OCI-LY1 (cell line): ENCODE results near the gene RNF186.

Experiments used
- H2AFZ ChIP-seq: fragments of 200-600 bp; sonication (generic), shearing (Covaris generic); 2 replicates; pipeline ENCODE4 v1.6.0; 2014; ENCODE audit warnings: antibody characterized with exemption, mild to moderate bottlenecking, low read length
- H3F3A ChIP-seq: fragments of 200-600 bp; sonication (generic), shearing (Covaris generic); 2 replicates; pipeline ENCODE4 v1.6.0; 2014; ENCODE audit warnings: mild to moderate bottlenecking, antibody characterized with exemption, low read length, moderate library complexity; ENCODE audit not compliant: insufficient read depth
- H3K27ac ChIP-seq: fragments of 200-600 bp; sonication (generic); 2 replicates; pipeline ENCODE4 v1.5.1; 2014; ENCODE audit warnings: low read length, mixed run types, mild to moderate bottlenecking, low read depth; ENCODE audit not compliant: poor library complexity, severe bottlenecking
- H3K27me3 ChIP-seq: fragments of 200-600 bp; sonication (generic); 2 replicates; pipeline ENCODE4 v1.6.0; 2014; ENCODE audit warnings: antibody characterized with exemption, mild to moderate bottlenecking, low read length, moderate library complexity; ENCODE audit not compliant: insufficient read depth
- H3K36me3 ChIP-seq: fragments of 200-600 bp; sonication (generic); 2 replicates; pipeline ENCODE4 v1.6.1; 2014; ENCODE audit warnings: mild to moderate bottlenecking, antibody characterized with exemption, low read length, moderate library complexity, mixed read lengths; ENCODE audit not compliant: insufficient read depth
- H3K4me1 ChIP-seq: fragments of 200-600 bp; sonication (generic); 2 replicates; pipeline ENCODE4 v1.5.1; 2014; ENCODE audit warnings: mild to moderate bottlenecking, low read length, moderate library complexity; ENCODE audit not compliant: insufficient read depth, severe bottlenecking
- H3K4me2 ChIP-seq: fragments of 200-600 bp; sonication (generic), shearing (Covaris generic); 2 replicates; pipeline ENCODE4 v1.6.1; 2014; ENCODE audit warnings: low read length
- H3K4me3 ChIP-seq: fragments of 200-600 bp; sonication (generic); 2 replicates; pipeline ENCODE4 v1.5.1; 2014; ENCODE audit warnings: low read length, low read depth, mild to moderate bottlenecking, mixed read lengths; ENCODE audit not compliant: poor library complexity, severe bottlenecking
- H3K79me2 ChIP-seq: fragments of 200-600 bp; shearing (Covaris generic); 2 replicates; pipeline ENCODE4 v1.6.1; 2016; ENCODE audit warnings: mixed run types, low read length, mixed read lengths; ENCODE audit not compliant: insufficient read depth
- H3K9ac ChIP-seq: fragments of 200-600 bp; sonication (generic), shearing (Covaris generic); 2 replicates; pipeline ENCODE4 v1.6.1; 2014; ENCODE audit warnings: mild to moderate bottlenecking, low read length, mixed read lengths
- H3K9me2 ChIP-seq: fragments of 200-600 bp; sonication (generic), shearing (Covaris generic); 2 replicates; pipeline ENCODE4 v1.6.1; 2014; ENCODE audit warnings: low read depth, mild to moderate bottlenecking, low read length, mixed read lengths
- H3K9me3 ChIP-seq: fragments of 200-600 bp; shearing (Covaris generic); 2 replicates; pipeline ENCODE4 v1.6.1; 2014; ENCODE audit warnings: low read length, mixed read lengths
- H4K20me1 ChIP-seq: fragments of 200-600 bp; sonication (generic), shearing (Covaris generic); 2 replicates; pipeline ENCODE4 v1.6.0; 2016; ENCODE audit warnings: mild to moderate bottlenecking, low read length; ENCODE audit not compliant: insufficient read depth
- EZH2 ChIP-seq: fragments of 200-600 bp; sonication (generic), shearing (Covaris generic); IDR thresholded peaks from 2 replicates; pipeline ENCODE4 v1.8.0; 2017; ENCODE audit warnings: borderline replicate concordance, mixed run types, mild to moderate bottlenecking, antibody characterized with exemption, low read length, moderate library complexity, mixed read lengths
- TF ChIP-seq, protein P1 (sequence below): fragments of 200-600 bp; sonication (generic), shearing (Covaris generic); IDR thresholded peaks from 2 replicates; pipeline ENCODE4 v1.5.1; 2017; ENCODE audit warnings: mild to moderate bottlenecking, antibody characterized with exemption, low read length, moderate library complexity, mixed read lengths

RNF186 gene

DNA sequence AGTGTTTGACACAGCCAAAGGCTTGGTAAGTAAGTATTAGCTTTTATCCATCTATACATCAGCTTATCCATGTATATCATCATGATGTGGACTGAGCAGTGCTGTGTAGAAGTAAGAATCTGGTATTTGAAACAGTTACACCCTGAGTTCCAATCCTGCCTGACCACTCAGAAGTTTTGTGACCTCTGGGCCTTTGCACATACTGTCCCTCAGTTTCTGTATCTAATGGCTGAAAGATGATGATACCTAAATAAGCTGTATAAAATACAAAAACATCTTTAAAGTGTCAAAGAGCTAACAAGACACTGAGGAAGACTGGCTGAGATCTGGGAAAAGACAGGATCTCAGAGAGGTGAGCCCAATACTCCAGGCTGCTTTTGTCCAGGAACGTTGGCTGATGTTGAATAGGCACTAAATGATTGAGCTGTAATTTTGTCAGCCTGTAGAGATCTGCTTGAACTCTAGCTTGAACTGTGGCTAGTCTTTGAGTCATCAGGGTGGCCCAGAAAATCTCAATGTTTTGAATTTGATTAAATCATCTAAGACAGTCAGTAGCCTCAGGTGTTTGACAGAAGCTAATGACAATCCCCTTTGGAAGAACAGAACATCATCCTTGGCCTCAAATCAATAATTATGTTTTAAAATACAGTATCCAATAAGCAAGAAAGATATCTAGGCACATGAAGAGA, 46.9 kb upstream of the RNF186 start:
- H2AFZ ChIP-seq: no peak overlapping the region
- H3K9me3 ChIP-seq: 0 out of 2 replicates have a peak, but pooled peaks cover 2% of the 10 kb centered on the region
- H3K27ac ChIP-seq: no peak overlapping the region
- H3K36me3 ChIP-seq: no peaks in the 10 kb centered on the region; the same call in 1 of the 2 replicates
- no peak overlapping the region for H3K4me3 ChIP-seq
- no peaks in the 10 kb centered on the region for H4K20me1 ChIP-seq
- H3K4me1 ChIP-seq: no peaks in the 10 kb centered on the region
- H3K9ac ChIP-seq: no peak overlapping the region
- no peak overlapping the region for H3K4me2 ChIP-seq
- TF ChIP-seq, protein P1, sequence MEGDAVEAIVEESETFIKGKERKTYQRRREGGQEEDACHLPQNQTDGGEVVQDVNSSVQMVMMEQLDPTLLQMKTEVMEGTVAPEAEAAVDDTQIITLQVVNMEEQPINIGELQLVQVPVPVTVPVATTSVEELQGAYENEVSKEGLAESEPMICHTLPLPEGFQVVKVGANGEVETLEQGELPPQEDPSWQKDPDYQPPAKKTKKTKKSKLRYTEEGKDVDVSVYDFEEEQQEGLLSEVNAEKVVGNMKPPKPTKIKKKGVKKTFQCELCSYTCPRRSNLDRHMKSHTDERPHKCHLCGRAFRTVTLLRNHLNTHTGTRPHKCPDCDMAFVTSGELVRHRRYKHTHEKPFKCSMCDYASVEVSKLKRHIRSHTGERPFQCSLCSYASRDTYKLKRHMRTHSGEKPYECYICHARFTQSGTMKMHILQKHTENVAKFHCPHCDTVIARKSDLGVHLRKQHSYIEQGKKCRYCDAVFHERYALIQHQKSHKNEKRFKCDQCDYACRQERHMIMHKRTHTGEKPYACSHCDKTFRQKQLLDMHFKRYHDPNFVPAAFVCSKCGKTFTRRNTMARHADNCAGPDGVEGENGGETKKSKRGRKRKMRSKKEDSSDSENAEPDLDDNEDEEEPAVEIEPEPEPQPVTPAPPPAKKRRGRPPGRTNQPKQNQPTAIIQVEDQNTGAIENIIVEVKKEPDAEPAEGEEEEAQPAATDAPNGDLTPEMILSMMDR: no peak
- no peak for TF ChIP-seq EZH2
- H3K27me3 ChIP-seq: no peaks in the 10 kb centered on the region; the same call in 1 of the 2 replicates
- no peaks in the 10 kb centered on the region for H3K79me2 ChIP-seq
- H3K9me2 ChIP-seq: no peaks in the 10 kb centered on the region
- H3F3A ChIP-seq: no peaks in the 10 kb centered on the region

DNA sequence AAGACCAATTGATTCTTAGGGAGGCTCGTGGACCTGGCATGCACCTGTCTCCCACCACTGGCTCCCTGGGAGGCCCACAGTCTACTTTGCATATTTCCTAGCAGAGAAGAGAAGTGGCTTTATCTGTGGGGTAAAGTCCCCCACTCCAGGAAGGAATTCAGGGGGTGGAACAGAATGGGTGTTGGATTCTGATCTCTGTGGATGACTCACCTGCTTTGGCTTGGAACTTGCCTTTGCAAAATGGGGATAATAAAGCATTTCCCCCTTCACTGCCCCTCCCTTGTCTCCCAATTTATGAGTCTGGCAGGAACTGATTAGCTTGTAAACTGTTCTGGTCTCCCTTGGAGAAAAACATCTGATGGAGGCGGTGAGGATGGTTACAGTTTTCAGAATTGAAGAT, 46.0 kb upstream of the RNF186 start:
- Histone ChIP-seq H3F3A (no peaks in the 10 kb centered on the region), H3K9me2 (no peaks in the 10 kb centered on the region), H3K27me3 (no peaks in the 10 kb centered on the region; the same call in 1 of the 2 replicates), H3K9ac (no peak overlapping the region), H3K4me2 (no peak overlapping the region), H2AFZ (no peak overlapping the region), H3K9me3 (0 out of 2 replicates have a peak, but pooled peaks cover 2% of the 10 kb centered on the region), H3K27ac (no peak overlapping the region), H3K79me2 (no peaks in the 10 kb centered on the region), H4K20me1 (no peaks in the 10 kb centered on the region), H3K36me3 (no peaks in the 10 kb centered on the region; the same call in 1 of the 2 replicates), H3K4me1 (no peaks in the 10 kb centered on the region), H3K4me3 (no peak overlapping the region)
- TF ChIP-seq, protein P1: no peak
- TF ChIP-seq EZH2: no peak

DNA sequence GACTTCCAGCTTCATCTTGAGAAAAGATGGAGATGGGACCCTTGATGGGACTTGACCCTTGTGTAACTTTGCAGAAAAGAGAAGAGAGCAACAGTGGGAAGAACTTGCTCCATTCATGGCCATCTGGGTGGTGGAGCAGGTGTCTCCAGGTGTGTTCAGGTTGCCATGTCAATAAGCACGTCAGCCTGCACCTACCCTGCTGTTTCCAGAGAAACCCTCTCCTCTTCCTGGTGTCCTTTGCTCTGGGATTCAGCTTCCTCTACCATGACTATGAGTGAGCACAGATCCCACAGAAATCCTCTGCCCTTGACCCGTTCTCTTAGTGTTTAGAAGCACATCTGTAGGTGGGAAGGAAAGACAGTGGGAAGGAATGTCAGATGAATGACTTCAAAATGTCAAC, 45.3 kb upstream of the RNF186 start:
- TF ChIP-seq EZH2: no peak
- TF ChIP-seq, protein P1: no peak
- Histone ChIP-seq H3K27ac (no peak overlapping the region), H3K4me1 (no peaks in the 10 kb centered on the region), H2AFZ (no peak overlapping the region), H3K79me2 (no peaks in the 10 kb centered on the region), H3K9me3 (0 out of 2 replicates have a peak, but pooled peaks cover 2% of the 10 kb centered on the region), H3K4me3 (no peak overlapping the region), H3F3A (no peaks in the 10 kb centered on the region), H3K36me3 (no peaks in the 10 kb centered on the region; the same call in 1 of the 2 replicates), H3K4me2 (no peak overlapping the region), H3K27me3 (no peaks in the 10 kb centered on the region; the same call in 1 of the 2 replicates), H3K9me2 (no peaks in the 10 kb centered on the region), H3K9ac (no peak overlapping the region), H4K20me1 (no peaks in the 10 kb centered on the region)
